Measurements from ENCODE around the gene GBP2.
"Not testable (repeated sequence)": the region's sequence is repeated elsewhere in the genome, so short reads cannot be mapped to it uniquely, and the experiment has no call there.

The GBP2 gene, protein sequence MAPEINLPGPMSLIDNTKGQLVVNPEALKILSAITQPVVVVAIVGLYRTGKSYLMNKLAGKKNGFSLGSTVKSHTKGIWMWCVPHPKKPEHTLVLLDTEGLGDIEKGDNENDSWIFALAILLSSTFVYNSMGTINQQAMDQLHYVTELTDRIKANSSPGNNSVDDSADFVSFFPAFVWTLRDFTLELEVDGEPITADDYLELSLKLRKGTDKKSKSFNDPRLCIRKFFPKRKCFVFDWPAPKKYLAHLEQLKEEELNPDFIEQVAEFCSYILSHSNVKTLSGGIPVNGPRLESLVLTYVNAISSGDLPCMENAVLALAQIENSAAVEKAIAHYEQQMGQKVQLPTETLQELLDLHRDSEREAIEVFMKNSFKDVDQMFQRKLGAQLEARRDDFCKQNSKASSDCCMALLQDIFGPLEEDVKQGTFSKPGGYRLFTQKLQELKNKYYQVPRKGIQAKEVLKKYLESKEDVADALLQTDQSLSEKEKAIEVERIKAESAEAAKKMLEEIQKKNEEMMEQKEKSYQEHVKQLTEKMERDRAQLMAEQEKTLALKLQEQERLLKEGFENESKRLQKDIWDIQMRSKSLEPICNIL

DNA sequence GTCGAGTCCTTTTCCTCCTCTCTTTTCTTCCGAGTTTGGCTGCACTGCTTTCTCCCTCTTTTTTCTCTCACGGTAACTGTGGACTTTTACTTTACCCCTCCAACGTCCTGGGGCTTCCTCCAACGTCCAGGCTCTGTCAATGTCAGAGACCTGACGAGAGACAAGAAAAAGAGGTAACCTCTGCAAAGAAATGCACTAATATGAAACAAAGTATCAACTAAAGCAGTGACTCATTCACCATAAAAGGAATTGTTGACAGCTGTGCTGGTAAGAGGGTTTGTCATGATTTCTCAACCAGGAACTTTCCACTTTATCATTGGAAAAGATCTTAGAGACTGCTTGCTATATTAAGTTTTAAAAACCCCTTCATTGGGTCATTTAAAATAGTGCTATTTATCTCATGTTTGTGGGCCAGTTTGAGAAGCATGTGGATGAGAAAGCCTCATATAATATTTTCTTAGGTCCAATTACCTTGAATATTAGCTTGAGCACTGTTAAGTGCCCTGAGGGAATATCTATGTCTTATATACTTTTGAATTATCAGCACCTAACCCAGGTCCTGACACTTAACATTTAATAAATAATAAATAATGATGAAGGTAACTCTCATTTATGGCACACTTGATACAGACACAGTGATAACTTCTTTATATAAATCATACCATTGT lies at the start of gene GBP2:
GBP2 (minus strand) TSS at position 202 of the 668 bp plus-strand sequence. CDS start 4,148 bp downstream, outside the sequence.
- peak; percentile 52 to 53 for DNase-seq

DNA sequence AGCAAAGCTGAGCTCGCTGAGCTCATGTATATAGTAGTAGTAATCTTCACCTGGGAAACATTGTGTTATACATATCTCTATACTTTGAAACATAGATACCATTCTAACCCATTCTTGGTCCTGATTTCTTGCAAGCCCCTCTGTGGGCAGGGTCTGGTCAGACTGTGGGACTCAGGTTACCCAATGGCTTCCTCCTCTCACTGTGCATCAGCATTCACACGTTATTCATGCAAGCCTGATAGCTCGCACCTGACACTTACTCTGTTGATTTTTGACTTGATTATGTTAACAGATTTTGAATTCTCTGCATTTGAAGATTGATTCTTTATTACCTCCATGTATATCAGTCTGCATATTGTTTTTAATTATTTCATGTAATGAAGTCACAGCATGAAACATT lies 48.6 kb upstream of the GBP2 start:
- DNase-seq: no peak

DNA sequence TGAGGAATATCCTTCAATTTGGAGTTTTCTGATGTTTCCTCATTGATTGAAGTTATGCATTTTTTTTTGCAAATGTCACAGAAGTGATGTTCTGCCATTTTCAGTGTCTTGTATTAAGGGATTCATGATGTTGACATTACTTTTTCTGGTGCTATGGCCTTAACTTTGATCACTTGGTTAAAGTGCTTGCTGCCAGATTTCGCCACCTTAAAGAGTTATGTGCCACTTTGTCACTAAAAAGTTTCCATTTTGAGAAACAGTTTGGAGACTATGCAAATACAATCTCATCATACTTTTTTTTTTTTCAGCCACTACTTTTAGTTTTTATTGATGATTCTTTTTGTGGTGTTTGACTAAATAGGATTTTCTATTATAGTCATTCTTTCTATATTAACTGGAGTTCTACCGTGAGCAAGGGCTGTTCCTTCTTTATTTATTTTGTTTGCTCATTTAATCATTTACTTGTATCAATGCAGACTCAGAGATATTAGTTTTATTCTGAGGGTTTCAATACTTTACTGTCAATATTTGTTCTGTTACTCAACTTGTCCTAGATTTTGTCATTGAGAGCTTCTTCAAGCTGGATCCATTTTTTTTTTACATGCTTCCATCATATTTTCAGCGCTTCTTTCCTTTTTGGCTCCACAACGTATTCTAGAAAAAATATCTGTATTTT lies 46.7 kb upstream of the GBP2 start:
- DNase-seq: no peak

DNA sequence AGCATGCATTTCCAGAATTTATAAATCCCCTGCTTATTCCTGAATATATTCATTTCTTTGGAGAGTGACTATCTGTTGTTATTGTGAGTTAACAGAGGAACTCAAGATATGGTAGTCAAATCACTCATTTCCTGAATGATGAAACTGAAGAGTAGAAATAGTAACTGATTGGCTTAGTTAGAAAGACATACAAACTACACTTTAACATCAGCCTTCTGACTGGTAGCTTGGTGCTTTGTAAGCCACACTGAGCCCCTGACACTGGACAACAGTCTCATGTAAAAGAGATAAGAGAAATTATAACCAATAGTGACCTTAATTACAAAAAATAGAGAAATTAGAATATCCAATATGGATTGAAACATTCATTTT lies 45.1 kb upstream of the GBP2 start:
- no peak for DNase-seq

DNA sequence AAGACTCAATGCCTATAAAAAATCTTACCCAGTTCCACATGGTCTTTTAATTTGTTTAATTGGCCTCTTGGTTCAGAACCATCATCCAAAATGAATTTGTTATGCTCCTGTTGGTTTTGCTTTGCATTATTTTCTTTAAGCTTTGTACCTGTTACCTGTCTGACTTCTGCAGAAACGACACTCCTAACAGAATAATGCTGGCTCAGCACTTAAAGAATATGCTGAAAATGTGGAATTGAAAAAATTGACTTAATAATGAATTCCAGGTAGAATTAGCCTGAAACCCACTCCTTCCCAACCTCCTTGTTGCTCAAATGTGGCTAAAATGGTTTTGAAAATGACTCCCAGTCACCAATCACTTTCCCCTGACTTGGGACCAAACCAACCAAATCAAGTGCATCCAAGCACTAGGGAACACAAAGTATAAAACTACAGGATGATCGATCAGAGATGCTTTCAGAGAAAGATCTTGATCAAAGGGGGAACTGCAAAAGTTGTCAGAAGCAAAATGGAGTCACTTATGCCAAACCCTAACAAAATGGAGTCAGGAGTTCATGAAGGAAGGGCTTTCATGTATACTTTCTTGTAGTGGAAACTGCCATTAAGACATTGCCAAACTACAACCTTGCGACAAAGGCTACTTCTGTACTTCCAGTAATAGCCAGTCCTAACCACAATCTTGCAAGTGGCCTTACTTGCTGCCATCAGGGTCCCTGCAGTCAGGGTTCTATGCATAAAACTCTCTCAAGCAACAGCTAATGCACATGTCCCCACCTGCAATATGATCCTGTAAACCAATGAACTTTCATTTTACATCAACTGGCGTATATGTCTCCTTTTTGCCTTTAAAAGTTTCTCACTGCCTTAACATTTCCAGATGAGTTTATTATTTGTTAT lies 44.5 kb upstream of the GBP2 start:
- DNase-seq: no peak

DNA sequence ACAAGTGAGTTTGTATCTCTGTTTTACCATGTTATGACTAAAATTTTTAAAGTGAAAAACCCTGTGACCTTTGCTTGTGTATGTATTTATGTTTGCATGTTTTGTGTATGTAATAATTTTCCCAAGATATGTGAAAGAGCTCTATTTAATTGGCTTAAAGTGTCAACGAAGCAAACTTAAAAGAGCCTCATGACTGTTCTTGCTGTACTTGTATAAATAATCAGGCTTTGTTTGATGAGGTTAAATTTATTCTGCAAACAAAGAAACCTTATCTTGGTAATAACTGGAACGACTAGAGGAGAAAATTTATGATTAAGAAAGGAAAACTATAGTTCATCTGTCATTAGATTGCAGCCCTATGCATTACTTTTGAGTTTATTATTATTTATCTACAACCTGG lies 43.3 kb upstream of the GBP2 start:
- DNase-seq: no peak

DNA sequence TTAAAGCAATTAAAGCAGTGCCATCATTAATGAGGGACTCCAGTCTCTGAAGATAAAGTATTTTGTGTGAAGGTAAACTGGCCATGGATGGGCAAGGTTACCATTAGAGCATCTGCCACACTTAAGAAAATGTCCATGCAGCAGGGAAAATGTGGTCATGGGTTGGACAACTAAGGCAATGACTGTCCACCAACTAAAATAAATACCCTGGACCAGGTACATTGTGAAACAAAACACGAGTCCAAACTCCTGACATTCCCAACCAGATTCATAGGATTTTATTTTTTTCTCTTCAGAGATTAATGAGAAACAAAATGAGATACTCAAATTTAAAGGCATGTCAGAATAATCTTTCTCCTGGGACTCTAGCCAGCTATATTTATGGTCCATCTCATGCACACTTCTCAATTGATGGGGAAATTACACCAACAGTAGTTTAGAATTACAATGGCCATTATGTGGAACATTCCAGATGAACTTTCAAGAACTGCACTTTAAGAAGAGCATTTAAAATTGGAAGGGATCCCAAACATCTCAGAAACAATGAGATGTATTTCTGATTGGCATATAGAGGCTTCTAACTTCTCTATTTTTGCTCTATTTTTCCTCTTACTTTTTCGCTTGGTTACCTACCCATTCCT lies 41.8 kb upstream of the GBP2 start:
- DNase-seq: no peak

DNA sequence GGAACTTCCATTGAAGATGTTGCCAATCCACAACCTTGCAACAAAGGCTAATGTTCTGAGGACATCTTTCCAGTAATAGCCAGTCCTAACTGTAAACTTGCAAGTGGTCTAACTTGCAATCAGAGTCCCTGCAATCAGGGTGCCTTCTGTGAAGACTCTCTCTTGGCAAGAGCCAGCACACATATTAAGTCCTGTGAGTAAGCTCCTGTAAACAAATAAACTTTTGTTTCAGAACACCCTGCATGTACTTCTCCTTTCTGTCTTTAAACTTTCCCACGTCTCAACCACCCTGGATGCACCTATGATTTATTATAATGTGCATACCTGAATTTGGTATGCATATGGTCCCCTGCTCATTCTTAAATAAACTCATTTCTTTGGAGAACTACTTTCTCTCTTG lies 40.8 kb upstream of the GBP2 start:
- DNase-seq: no peak

DNA sequence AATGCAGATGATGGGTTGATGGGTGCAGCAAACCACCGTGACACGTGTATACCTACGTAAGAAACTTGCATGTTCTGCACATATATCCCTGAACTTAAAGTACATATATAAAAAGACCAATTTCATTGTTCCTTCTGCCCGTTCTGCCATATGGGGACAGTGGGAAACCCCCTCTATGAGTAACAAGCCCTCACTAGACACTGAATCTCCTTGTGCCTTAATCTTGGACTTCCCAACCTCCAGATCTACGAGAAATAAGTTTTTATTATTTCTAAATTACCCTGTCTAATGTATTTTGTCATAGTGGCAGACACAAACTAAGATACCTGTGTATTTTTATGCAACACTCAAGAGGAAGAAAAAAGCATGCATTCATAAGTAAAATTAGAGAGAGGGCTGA lies 39.9 kb upstream of the GBP2 start:
- no peak for DNase-seq

DNA sequence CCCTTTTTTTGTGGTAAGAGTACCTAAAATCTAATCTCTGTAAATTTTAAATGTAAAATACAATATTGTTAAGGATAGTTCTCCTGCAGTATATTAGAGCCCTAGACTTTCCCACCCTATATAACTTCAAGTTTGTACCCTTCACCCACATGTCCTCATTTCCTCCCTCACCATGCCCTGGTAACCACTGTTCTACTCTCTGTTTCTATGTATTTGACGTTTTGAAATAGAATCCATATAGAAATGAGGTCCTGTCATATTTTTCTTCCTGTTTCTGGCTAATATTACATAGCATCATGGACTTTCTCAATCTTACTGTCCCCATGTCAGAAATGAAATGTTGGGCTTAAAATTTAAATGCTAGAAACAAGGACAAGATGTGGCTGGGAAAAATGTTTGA lies 25.1 kb upstream of the GBP2 start:
- no peak for DNase-seq

DNA sequence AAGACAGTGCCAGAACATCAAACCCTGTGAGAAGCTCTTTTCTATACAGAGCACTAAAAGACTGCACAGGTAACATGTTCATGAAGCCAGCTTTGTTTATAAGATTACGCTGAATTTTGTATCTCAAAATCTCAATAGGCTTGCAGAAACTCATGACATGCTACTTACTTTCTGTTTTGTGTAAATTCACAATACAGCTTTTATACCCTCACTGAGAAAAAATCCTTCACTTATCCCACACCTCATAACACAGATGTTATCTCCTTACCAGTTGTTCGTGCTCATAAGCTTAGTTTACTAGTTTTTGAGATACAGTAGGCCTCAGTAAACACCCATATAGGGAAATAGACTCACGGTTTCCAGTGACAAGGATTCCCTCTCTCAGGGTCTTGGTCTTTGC lies 24.1 kb upstream of the GBP2 start:
- no peak for DNase-seq

DNA sequence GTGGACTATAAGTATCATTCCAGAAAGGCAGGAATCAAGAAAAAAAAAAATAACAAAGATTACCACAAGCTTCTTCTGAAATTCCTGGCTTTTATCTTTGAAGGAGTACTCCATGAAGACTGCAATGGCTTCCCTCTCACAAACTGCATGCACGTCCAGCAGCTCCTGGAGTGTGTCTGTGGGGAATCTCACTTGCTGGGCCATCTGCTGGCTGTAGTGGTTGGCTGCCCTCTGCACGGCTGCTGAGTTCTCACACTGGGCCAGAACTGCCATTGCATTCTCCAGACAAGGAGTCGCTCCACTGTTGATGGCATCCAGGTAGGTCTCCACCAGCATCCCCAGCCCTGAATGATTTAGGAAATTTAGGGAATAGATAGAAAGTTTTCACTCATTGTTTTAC lies 23.3 kb upstream of the GBP2 start:
- DNase-seq: no peak

DNA sequence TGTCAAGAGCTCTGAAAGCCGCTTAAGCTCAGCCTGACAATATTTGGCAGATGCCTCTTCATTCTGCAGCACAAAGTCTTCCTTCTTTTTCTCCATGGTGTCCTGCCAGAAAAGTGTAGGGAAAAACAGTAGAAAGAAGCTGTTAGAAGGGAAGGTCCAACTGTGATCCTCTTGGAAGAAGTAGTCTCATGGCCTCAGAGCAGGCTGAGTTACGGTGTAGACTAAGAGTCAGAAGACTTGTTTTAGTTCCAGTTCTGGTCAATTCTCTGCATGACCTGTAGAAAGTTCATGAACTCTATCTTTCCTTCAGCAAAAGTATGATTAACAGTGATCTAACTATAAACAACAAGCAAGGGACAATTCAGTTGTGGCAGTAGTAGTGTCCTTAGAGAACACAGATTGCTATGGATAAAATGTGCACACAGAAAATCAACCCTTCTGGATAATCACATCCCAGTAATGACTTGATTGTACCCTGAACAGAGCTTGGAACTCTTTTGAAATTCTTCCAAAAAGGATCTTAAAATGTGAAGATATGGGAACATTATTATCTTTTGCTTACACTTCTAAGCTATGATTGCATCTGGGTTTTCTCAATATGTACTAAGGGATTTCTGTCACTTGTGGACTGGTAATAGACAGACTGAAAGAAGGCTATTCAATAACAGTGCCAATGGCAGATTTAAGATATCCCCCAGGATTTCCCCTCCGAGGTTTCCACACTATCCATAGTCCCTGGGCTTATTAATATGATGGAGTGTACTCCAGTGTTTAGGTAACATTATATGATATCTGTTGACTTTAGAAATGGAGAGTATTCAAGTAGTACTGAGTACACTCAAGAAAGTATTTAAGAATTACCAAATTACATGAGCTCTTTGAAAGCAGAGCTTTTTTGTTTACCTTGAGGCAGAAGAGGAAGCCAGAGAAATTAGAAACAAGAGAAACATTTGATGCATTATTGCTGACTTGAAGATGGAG lies 22.1 kb upstream of the GBP2 start:
- no peak for DNase-seq

DNA sequence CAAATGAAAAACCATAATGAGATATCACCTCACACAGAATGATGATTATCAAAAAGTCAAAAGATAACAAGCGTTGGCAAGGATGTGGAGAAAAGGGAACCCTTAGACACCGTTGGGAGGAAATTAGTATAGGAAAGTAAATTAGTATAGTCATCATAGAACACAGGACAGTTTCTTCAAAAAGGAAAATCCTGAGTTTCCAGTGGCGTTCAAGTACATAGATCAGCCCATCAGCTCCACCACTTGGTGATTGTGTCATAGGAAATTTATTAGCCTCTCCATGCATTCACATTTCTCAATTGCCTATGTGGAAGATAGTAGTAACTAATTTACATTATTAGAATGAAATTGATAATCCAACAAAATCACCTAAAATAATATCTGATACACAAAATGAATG lies 20.8 kb upstream of the GBP2 start:
- no peak for DNase-seq

DNA sequence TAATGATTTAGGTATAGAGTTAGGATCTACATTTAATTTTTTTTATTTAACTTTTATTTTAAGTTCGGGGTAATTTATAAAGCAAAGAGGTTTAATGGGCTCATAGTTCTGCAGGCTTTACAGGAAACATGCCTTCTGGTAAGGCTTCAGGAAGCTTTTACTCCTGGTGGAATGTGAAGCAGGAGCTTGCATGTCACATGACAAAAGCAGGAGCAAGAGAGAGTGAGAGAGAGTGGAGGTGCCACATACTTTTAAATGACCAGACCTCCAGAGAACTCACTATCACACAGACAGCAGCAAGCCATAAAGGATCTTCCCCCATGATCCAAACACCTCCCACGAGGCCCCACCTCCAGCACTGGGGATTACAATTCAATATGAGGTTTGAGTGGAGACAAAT lies 17.6 kb upstream of the GBP2 start:
- DNase-seq: no peak

DNA sequence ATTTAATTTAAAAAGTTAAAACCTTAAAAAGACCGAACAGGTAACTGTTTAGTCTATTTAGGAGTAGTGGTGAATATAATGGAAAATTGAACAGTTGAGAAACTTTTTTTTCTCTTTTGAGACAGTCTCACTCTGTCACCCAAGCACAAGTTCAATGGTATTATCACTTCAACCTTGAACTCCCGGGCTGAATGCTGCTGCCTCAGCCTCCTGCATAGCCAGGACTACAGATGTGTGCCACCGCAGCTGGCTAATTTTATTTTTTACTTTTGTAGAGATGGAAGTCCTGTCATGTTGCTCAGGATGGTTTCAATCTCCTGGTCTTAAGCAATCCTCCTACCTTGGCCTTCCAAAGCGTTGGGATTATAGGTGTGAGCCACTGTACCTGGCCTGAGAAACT lies 16.2 kb upstream of the GBP2 start:
- DNase-seq: no peak

DNA sequence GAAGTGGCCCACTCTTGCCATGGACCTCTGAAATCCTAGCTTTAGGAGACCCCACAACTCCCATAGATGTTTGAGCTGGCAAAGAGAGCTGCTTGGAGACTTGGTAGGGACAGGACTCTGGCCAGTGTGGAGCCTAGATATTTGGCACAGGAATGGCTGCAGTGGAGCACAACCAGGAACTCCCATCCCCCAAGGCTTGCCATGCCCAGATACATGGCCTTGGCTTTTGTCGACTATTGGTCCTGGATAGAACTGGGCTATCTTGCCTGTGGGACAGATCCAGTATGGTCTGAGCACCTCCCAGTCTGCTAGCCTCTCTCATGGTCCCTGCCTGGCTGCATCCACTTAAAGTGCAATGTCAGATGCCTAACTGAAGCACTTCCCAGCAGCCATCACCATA lies 7.8 kb upstream of the GBP2 start:
- no peak for DNase-seq

DNA sequence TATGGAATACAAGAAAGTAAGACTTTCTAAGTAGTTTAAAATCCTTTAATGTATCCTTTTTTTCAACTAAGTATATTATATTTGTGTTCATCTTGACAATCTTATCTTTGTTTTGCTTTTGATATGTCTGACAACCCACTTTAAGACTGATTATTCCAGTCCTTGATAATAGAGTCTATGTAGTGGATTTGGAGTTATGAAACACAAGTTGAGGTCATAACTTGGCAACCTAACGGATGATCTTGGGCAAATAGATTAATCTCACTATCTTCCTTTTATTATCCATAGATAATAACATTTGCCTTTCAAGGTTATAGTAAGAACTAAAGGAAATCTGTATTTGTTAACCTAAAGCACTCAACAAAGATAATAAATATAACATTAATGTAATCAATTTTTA lies 4.8 kb upstream of the GBP2 start:
- DNase-seq: no peak

DNA sequence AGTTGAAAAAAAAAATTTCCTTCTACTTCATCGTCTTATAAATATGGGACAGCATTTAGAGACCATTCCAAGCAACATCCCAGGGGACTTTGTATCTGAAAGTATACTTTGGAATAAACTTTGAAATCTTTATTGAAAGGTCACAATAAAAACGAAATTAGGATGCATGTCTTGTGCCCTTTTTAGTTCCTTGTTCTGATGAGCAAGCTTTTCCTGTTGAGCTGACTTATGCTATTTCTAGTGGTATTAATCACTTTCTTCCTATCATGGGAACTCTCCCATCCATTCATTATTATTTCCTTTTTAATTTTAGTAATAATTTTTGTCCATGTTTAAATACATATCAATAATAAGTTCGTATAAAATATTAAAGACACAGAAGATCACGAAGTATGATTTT lies 4.0 kb upstream of the GBP2 start:
- DNase-seq: no peak

DNA sequence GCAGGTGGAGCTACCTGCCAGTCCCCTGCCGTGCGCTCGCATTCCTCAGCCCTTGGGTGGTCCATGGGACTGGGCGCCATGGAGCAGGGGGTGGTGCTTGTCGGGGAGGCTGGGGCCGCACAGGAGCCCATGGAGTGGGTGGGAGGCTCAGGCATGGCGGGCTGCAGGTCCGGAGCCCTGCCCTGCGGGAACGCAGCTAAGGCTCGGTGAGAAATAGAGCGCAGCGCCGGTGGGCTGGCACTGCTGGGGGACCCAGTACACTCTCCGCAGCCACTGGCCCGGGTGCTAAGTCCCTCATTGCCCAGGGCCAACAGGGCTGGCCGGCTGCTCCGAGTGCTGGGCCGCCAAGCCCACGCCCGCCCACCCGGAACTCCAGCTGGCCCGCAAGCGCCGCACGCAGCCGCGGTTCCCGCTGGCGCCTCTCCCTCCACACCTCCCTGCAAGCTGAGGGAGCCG lies 2.1 kb upstream of the GBP2 start:
- DNase-seq: not testable (repeated sequence)

All from activated T-cell treated with anti-CD3 and anti-CD28 coated beads, Interleukin-2, amount 50 U/mL, for 48 hours (primary cell).